Activated CD4-positive, alpha-beta T cell treated with anti-CD3 and anti-CD28 coated beads, Interleukin-2, Interleukin-4, amounts not matched to agents 100 ng/mL and 50 ng/mL, durations not matched to agents 16 hours and 8 hours (primary cell): ENCODE data around the gene EVI5L.
A peak's percentile ranks its signal among the peaks of the same experiment; 100 is the strongest.

Experiments
- DNase-seq: peaks from one replicate; pipeline ENCODE4 v3.0.0-alpha.2; 2020; ENCODE audit warnings: low spot score

EVI5L gene

GRCh38 chr19:7898967-7899366, 68.9 kb downstream of the EVI5L start:
- no peak for DNase-seq

- no peak for DNase-seq
These were observed 69.8 kb downstream of the EVI5L start for GRCh38 chr19:7899751-7900378.

- no peak for DNase-seq
These were observed 70.4 kb downstream of the EVI5L start for GRCh38 chr19:7900401-7900870.

GRCh38 chr19:7900931-7901330, 70.9 kb downstream of the EVI5L start:
- no peak for DNase-seq

- no peak for DNase-seq
These were observed 71.3 kb downstream of the EVI5L start for GRCh38 chr19:7901337-7901736.

- DNase-seq = no peak
These were observed 72.8 kb downstream of the EVI5L start for GRCh38 chr19:7902796-7903243.

GRCh38 chr19:7903244-7904073, 73.4 kb downstream of the EVI5L start, which contains the start of gene MAP2K7:
Gene MAP2K7, plus strand, starts transcription at chr19:7903877. Its CDS starts 68 bp downstream, at chr19:7903945.
- peak; percentile 100 for DNase-seq

- DNase-seq = peak; percentile 36
These were observed 74.3 kb downstream of the EVI5L start for GRCh38 chr19:7904074-7905020.

- DNase-seq = no peak
These were observed 75.2 kb downstream of the EVI5L start for GRCh38 chr19:7905268-7905667.

GRCh38 chr19:7905859-7906258, 75.8 kb downstream of the EVI5L start:
- DNase-seq = no peak

GRCh38 chr19:7907122-7907521, 77.1 kb downstream of the EVI5L start:
- no peak for DNase-seq

GRCh38 chr19:7907544-7907943, 77.5 kb downstream of the EVI5L start:
- no peak for DNase-seq

GRCh38 chr19:7908078-7908699, 78.2 kb downstream of the EVI5L start:
- no peak for DNase-seq

GRCh38 chr19:7908742-7909461, 78.9 kb downstream of the EVI5L start:
- no peak for DNase-seq

- no peak for DNase-seq
These were observed 79.6 kb downstream of the EVI5L start for GRCh38 chr19:7909471-7910067.

GRCh38 chr19:7910321-7911161, 80.5 kb downstream of the EVI5L start:
- DNase-seq = no peak

GRCh38 chr19:7911508-7912143, 81.6 kb downstream of the EVI5L start:
- DNase-seq = no peak

- DNase-seq = no peak
These were observed 82.2 kb downstream of the EVI5L start for GRCh38 chr19:7912144-7912696.
